ENCODE data around the gene UTP15. TPM values are rescaled to one million over a fixed set of nuclear protein-coding genes. Genes with fewer than 3 reads are reported as not detected.

Gene UTP15
- polyA plus RNA-seq, 1 of the 3 experiments (the other 2 are of a cell fraction) = 10.2 TPM

DNA sequence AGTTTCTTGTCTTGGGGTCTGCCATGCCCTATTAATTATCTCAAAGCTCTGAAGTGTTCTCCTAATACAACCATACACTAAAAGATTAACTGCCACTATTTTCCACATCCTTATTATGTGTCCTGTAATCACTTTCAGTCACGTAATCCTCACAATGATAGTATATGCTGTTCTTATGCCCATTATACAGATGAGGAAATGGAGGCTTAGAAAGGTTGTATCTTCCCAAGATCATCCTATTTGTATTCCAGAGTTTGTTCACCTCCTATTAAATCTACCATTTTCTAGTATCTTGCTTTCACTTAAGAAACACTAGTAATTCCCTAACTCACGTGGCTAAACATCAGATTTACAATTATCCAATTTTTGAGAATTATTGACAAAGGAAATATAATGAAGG, 57.5 kb downstream of the UTP15 start:
- Histone ChIP-seq H3K27ac (ENCODE audit: low read depth in 2 of 2, low read length in 1 of 2) (no peak overlapping the region), H3K27me3 (ENCODE audit: insufficient read depth) (no peaks in the 10 kb centered on the region), H3K9me3 (no peaks in the 10 kb centered on the region), H2AFZ (ENCODE audit: low read depth) (no peak overlapping the region), H3K4me1 (ENCODE audit: control insufficient read depth in 1 of 2, insufficient read depth in 2 of 2, low read depth in 1 of 2, low read length in 1 of 2) (peaks cover 0 to 8% of the 10 kb centered on the region in 2 experiments; a peak in 2 of 4 replicates), H3F3A (replicated peaks; ENCODE audit: insufficient read depth) (peaks cover 4% of the 10 kb centered on the region), H3K9ac (no peak overlapping the region), H3K79me2 (ENCODE audit: insufficient read depth) (peaks cover 20% of the 10 kb centered on the region), H3K36me3 (replicated peaks in 1 of 2; ENCODE audit: control insufficient read depth in 1 of 2, insufficient read depth in 2 of 2, low read length in 1 of 2) (no peaks in the 10 kb centered on the region), H3K4me2 (no peak overlapping the region), H4K20me1 (ENCODE audit: insufficient read depth) (no peaks in the 10 kb centered on the region), H3K9me2 (no peaks in the 10 kb centered on the region), H3K4me3 (ENCODE audit: low read depth in 2 of 2, low read length in 1 of 2) (no peak overlapping the region)
- no peak for DNase-seq
- no peak for TF ChIP-seq MEF2A (IDR thresholded peaks at IDR 0.05; ENCODE audit: borderline replicate concordance, low read depth)
- TF ChIP-seq, protein P1, sequence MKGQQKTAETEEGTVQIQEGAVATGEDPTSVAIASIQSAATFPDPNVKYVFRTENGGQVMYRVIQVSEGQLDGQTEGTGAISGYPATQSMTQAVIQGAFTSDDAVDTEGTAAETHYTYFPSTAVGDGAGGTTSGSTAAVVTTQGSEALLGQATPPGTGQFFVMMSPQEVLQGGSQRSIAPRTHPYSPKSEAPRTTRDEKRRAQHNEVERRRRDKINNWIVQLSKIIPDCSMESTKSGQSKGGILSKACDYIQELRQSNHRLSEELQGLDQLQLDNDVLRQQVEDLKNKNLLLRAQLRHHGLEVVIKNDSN (IDR thresholded peaks at IDR 0.05; ENCODE audit: borderline replicate concordance, low read depth) = no peak
- TF ChIP-seq TEAD4 (IDR thresholded peaks at IDR 0.05; ENCODE audit: borderline replicate concordance, insufficient read depth) = no peak
- TF ChIP-seq CHD2 (IDR thresholded peaks at IDR 0.05; ENCODE audit: low read length, partially characterized antibody) = no peak
- TF ChIP-seq EZH2phosphoT487 (IDR thresholded peaks at IDR 0.05; ENCODE audit: borderline replicate concordance, low read depth) = no peak
- TF ChIP-seq ELF1 (IDR thresholded peaks at IDR 0.05) = no peak
- no peak for TF ChIP-seq RXRA (IDR thresholded peaks at IDR 0.05; ENCODE audit: borderline replicate concordance, low read depth)
- TF ChIP-seq NRF1 (IDR thresholded peaks at IDR 0.05; ENCODE audit: low read depth, low read length) = no peak
- no peak for TF ChIP-seq MXI1 (IDR thresholded peaks at IDR 0.05; ENCODE audit: low read depth, low read length)
- TF ChIP-seq, protein P2, sequence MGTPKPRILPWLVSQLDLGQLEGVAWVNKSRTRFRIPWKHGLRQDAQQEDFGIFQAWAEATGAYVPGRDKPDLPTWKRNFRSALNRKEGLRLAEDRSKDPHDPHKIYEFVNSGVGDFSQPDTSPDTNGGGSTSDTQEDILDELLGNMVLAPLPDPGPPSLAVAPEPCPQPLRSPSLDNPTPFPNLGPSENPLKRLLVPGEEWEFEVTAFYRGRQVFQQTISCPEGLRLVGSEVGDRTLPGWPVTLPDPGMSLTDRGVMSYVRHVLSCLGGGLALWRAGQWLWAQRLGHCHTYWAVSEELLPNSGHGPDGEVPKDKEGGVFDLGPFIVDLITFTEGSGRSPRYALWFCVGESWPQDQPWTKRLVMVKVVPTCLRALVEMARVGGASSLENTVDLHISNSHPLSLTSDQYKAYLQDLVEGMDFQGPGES (IDR thresholded peaks at IDR 0.05; ENCODE audit: low read depth, low read length) = no peak
- no peak for TF ChIP-seq GABPA (IDR thresholded peaks at IDR 0.05; ENCODE audit: low read depth)
- no peak for TF ChIP-seq RAD21 (IDR thresholded peaks at IDR 0.05; ENCODE audit: low read length)
- TF ChIP-seq TAF1 (IDR thresholded peaks at IDR 0.05; ENCODE audit: borderline replicate concordance, low read depth, low read length) = no peak
- TF ChIP-seq, protein P3, sequence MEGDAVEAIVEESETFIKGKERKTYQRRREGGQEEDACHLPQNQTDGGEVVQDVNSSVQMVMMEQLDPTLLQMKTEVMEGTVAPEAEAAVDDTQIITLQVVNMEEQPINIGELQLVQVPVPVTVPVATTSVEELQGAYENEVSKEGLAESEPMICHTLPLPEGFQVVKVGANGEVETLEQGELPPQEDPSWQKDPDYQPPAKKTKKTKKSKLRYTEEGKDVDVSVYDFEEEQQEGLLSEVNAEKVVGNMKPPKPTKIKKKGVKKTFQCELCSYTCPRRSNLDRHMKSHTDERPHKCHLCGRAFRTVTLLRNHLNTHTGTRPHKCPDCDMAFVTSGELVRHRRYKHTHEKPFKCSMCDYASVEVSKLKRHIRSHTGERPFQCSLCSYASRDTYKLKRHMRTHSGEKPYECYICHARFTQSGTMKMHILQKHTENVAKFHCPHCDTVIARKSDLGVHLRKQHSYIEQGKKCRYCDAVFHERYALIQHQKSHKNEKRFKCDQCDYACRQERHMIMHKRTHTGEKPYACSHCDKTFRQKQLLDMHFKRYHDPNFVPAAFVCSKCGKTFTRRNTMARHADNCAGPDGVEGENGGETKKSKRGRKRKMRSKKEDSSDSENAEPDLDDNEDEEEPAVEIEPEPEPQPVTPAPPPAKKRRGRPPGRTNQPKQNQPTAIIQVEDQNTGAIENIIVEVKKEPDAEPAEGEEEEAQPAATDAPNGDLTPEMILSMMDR (IDR thresholded peaks at IDR 0.05) = no peak
- TF ChIP-seq, protein P4, sequence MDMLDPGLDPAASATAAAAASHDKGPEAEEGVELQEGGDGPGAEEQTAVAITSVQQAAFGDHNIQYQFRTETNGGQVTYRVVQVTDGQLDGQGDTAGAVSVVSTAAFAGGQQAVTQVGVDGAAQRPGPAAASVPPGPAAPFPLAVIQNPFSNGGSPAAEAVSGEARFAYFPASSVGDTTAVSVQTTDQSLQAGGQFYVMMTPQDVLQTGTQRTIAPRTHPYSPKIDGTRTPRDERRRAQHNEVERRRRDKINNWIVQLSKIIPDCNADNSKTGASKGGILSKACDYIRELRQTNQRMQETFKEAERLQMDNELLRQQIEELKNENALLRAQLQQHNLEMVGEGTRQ (IDR thresholded peaks at IDR 0.05; ENCODE audit: borderline replicate concordance, low read depth, low read length) = no peak
- TF ChIP-seq RFX5 (IDR thresholded peaks at IDR 0.05; ENCODE audit: low read length) = no peak
- TF ChIP-seq, protein P5, sequence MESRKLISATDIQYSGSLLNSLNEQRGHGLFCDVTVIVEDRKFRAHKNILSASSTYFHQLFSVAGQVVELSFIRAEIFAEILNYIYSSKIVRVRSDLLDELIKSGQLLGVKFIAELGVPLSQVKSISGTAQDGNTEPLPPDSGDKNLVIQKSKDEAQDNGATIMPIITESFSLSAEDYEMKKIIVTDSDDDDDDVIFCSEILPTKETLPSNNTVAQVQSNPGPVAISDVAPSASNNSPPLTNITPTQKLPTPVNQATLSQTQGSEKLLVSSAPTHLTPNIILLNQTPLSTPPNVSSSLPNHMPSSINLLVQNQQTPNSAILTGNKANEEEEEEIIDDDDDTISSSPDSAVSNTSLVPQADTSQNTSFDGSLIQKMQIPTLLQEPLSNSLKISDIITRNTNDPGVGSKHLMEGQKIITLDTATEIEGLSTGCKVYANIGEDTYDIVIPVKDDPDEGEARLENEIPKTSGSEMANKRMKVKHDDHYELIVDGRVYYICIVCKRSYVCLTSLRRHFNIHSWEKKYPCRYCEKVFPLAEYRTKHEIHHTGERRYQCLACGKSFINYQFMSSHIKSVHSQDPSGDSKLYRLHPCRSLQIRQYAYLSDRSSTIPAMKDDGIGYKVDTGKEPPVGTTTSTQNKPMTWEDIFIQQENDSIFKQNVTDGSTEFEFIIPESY (IDR thresholded peaks at IDR 0.05; ENCODE audit: borderline replicate concordance, low read depth) = no peak
- no peak for TF ChIP-seq FOXM1 (IDR thresholded peaks at IDR 0.05; ENCODE audit: low read depth)
- 94% methylated on average over 2 of the region's 2 CpGs for WGBS (ENCODE audit: low lambda C conversion rate)
- ChIA-PET CTCF (interaction anchor here (1.0 to 2.4 kb wide), 2 partner anchors 32 to 170 kb away, joined by 3 to 9 read pairs; no protein-coding TSS in a partner anchor), POLR2A (no interaction called here)
